GM13977 (cell line): ENCODE results near the gene TSHR.

Experiments
- DNase-seq: peaks from one replicate; pipeline ENCODE4 v3.0.0; 2012; ENCODE audit warnings: low spot score
- CTCF ChIP-seq: IDR thresholded peaks from 2 replicates; pipeline ENCODE4 v1.5.1; 2012; ENCODE audit warnings: mild to moderate bottlenecking, control low read depth; ENCODE audit not compliant: insufficient read depth; ENCODE audit errors: extremely low read depth, missing control alignments
- in situ Hi-C: fragments of 300-500 bp; cut with MboI; formaldehyde crosslinking; loops from one replicate; pipeline ENCODE4 v1.12.0; 2022; ENCODE audit warnings: low sequenced_read_pairs, low pct_unique_long_range_greater_than_20kb, mixed read lengths, inconsistent platforms; ENCODE audit not compliant: unreplicated experiment

TSHR gene

GRCh38 chr14:80933686-80934085, 21.7 kb upstream of the TSHR start:
- no peak for TF ChIP-seq CTCF
- DNase-seq, result no peak
- in situ Hi-C loops, result no loop called here

GRCh38 chr14:80940146-80940545, 15.3 kb upstream of the TSHR start:
- no peak for DNase-seq
- in situ Hi-C loops, result no loop called here
- TF ChIP-seq CTCF, result no peak

- in situ Hi-C loops, result no loop called here
- TF ChIP-seq CTCF, result no peak
- DNase-seq, result peak; percentile 82
These were observed 13.9 kb upstream of the TSHR start, which contains the start of gene CEP128 for GRCh38 chr14:80941241-80942185. Gene CEP128 (minus strand): TSS chr14:80941738.

GRCh38 chr14:80942191-80942600, 13.2 kb upstream of the TSHR start:
- DNase-seq, result no peak

GRCh38 chr14:80944861-80945617, 10.4 kb upstream of the TSHR start:
- in situ Hi-C loops, result no loop called here
- no peak for TF ChIP-seq CTCF
- no peak for DNase-seq

More at GRCh38 chr14:80942191-80942600, 13.2 kb upstream of the TSHR start:
- in situ Hi-C loops, result no loop called here
- no peak for TF ChIP-seq CTCF

- in situ Hi-C loops, result no loop called here
- no peak for TF ChIP-seq CTCF
- no peak for DNase-seq
These were observed 9.2 kb upstream of the TSHR start for GRCh38 chr14:80946187-80946586.
